GM21786 (cell line): ENCODE data around the gene CYP3A7.
"Not testable (repeated sequence)": the region's sequence is repeated elsewhere in the genome, so short reads cannot be mapped to it uniquely, and the experiment has no call there.

Experiments used
- ATAC-seq: cut with Tn5 transposase; IDR thresholded peaks from one replicate; pipeline ENCODE4 v1.9.1; 2021; ENCODE audit not compliant: unreplicated experiment

Gene CYP3A7

DNA sequence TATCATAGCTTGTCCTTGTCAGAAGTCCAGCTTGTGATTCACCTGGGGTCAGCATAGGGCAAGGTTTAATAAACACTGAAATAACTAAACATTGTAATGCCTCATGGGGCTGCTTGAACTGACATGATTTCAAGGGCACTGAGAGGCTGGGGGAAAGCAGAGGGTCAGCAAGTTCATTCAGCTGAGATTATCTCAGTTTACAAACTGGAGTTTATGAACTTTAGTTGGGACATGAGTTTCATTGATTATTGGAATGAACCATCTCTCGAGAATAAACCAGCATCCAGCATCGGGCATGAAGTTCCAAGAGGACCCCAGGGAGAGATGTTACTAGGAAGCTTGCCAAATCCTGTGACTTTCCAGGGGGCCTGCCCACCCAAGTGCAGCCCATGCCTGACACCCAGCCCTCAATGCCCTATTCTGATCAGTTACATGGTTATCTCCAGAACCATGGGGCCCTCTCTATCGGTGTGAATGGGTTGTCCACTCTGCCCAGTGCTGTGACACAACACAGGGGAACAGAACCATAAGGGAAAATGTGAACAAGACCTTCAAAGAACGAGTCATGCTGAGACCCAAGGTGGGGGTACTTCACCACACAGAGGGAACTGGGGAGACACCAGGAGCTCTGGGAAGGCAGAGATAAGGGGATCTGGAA, 7.9 kb upstream of the CYP3A7 start:
- no peak for ATAC-seq

DNA sequence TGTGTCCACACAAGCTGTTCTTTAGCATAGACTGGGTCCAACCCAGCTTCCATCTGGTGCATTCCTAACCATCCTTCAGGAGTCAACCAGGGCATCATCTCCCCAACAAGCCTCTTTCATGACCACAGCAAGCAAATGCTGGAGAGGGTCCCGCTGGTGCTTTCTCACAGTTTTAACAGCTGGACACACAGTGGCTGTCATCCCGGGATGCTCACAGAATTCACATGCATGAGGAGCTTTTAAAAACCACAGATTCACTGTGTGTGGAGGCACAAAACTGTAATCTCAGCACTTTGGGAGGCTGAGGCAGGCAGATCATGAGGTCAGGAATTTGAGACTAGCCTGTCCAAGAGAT, 6.4 kb upstream of the CYP3A7 start:
- ATAC-seq: no peak

- no peak for ATAC-seq
These were observed 5.8 kb upstream of the CYP3A7 start for GRCh38 chr7:99740573-99741440.

DNA sequence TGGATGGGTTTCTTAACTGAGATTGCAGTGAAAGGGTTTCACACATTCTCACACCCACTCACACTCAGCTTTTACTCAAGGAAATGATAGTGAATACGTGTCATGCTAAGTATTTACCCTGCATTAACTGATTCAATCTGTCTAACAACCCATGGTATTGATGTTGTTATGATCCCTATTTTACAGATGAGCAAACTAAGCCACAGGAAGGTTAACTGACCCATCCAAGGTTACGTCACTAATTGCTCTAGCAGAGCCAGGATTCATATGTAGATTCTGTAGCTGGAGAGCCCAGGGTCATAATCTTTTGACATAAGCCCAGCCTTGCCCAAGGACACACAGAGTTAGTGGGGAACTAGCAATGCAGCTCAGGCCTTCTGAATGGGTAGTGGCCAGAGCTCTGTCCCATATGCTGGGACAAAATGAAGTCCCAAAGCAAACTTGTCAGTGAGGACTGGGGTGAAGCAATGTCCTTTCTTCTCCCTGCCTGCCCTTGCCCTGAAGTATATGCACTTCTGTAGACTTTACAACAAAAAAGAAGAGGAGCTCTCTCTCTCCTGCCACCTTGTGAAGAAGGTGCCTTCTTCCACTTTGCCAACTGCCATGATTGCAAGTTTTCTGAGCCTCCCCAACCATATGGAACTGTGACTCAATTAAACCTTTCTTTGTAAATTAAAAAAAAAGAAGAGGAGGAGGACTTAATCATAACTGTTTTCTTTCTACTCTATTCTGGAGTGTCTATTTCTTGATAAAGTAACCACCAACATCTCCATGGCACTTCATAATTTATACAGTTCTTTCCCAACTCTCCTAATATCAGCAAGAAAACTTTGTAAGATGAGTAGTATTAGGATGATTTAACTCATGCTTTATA, 4.9 kb upstream of the CYP3A7 start:
- ATAC-seq: no peak

- no peak for ATAC-seq
These were observed 2.7 kb upstream of the CYP3A7 start for GRCh38 chr7:99737726-99738125.

- not testable (repeated sequence) for ATAC-seq
These were observed 1.7 kb upstream of the CYP3A7 start for GRCh38 chr7:99736667-99737066.

DNA sequence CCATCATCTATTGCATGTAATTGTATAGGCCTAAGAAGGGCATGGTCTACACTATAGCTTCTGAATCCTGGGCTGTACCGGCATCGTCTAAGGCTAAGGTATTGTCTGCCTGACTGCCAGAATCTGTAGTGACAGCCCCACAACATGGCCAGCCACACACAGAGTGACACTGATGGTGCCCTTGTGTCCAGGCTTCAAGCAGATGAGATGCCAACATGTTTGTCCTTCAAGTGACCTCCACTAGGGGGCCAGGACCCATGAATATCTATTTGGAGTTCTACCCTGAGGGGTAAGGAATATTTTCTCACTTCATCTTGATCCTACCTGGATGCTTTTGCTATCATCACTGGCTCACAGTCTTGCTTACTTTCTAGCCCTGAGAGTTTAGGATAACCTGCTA, 1.5 kb downstream of the CYP3A7 start:
- ATAC-seq: no peak

DNA sequence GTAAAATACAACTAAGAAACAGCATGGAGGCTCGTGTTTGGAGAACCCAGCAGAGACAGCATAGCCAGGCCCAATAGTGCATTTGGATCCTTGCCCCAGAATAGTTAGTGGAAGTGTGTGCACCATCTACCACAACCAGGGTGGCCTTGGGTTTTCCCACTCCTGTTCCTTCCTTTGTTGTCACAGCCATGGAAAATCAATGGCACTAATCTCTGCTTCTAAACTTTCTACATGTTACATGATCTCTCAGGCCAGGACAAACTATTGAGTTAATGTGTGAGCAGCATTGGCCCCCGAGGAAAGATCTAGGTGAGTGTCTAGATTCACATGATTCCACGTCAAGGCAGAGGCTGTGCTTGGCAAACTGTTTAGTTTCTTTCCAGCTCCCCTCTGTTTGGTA, 2.0 kb downstream of the CYP3A7 start:
- no peak for ATAC-seq

GRCh38 chr7:99731638-99732374, 3.2 kb downstream of the CYP3A7 start:
- no peak for ATAC-seq

GRCh38 chr7:99730992-99731391, 4.0 kb downstream of the CYP3A7 start:
- no peak for ATAC-seq

GRCh38 chr7:99730238-99730810, 4.7 kb downstream of the CYP3A7 start:
- no peak for ATAC-seq

- ATAC-seq: no peak
These were observed 5.3 kb downstream of the CYP3A7 start for GRCh38 chr7:99729486-99730237.

- no peak for ATAC-seq
These were observed 6.4 kb downstream of the CYP3A7 start for GRCh38 chr7:99728615-99729014.

DNA sequence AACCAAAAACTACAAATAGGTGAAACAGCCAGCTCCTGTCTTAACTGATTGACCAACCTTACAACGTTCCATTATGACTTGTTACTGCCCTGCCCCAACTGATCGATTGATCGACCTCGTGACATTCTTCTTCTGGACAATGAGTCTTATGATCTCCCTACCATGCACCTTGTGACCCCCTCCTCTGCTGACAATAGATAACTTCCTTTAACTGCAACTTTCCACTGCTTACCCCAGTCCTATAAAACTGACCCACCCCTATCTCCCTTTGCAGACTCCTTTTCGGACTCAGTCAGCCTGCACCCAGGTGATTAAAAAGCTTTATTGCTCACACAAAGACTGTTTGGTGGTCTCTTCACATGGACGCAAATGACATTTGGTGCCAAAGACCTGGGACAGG, 11.8 kb downstream of the CYP3A7 start:
- ATAC-seq: not testable (repeated sequence)

DNA sequence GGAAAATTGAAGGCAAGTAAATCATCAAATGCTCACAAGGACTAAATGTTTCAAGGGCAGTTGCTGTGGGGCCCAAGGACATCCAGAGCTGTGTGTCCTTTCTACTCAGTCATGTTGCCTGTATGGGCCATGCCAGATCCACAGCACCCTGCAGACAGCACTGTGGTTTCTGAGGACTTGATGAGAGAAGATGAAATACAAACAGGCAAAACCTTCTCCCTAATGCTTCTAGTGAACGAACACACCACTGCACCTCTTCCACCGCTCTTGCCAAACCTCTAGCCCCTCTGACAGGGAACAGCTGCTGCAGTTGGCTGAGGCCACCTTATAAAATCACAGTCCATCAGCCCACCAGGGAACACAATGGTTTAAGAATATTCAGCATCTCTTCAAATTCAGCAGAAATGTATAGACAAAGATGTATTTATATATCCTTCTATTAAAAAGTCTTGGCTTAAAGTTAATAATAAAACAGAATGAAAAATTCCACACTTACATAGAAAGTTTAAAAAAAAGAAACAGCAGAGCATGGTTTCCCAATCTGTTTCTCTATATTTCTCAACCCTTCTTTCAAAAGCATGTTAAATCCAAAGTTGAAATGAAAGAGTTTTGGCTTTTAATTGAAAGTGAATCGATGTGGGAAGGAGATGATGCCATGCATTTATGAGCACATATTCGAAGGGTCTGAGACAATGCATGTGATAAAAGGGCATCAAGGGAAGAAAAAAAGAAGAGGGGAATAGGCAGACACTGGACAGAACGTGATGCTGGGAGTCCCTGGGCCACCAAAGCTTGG, 14.0 kb downstream of the CYP3A7 start:
- ATAC-seq: no peak

- ATAC-seq: no peak
These were observed 14.8 kb downstream of the CYP3A7 start for GRCh38 chr7:99719996-99720769.

GRCh38 chr7:99713995-99714570, 20.9 kb downstream of the CYP3A7 start:
- no peak for ATAC-seq
